CD4-positive, alpha-beta T cell (primary cell): ENCODE results near the gene PAX6. TPM values are rescaled to one million over a fixed set of nuclear protein-coding genes. Genes with fewer than 3 reads are reported as not detected.

Experiments
- ATAC-seq: fragments of 200-7000 bp; cut with Tn5 transposase; one replicate; pipeline ENCODE4 v1.10.0; 2022; ENCODE audit warnings: mild to moderate bottlenecking; ENCODE audit not compliant: poor library complexity
- CTCF ChIA-PET: fragments of 350-600 bp; sonication (Branson Sonifier 250); formaldehyde crosslinking; loops from one replicate; lab custom pipeline; 2021; ENCODE audit warnings: antibody characterized with exemption, inconsistent platforms; lab: Charles Lee
- POLR2A ChIA-PET: fragments of 350-600 bp; sonication (Branson Sonifier 250); formaldehyde crosslinking; loops from one replicate; lab custom pipeline; 2021; ENCODE audit warnings: antibody characterized with exemption, inconsistent platforms; lab: Charles Lee
- DNase-seq, 14 experiments: peaks; one replicate each; pipeline ENCODE4 v3.0.0-alpha.2; 2013 to 2020; ENCODE audit warnings: mixed read lengths in 2 of 14
- H3K27ac ChIP-seq, 2 donors: one replicate each; pipeline versions ENCODE4 v1.5.1 to v1.7.0; 2013; ENCODE audit warnings: low read length in 2 of 2, low read depth in 1 of 2, mild to moderate bottlenecking in 1 of 2
- H3K27me3 ChIP-seq, 2 experiments: 1 replicate in 1 of 2; 2 replicates in 1 of 2; pipeline versions ENCODE4 v1.6.1 to v1.7.0; 2013; ENCODE audit warnings: low read length in 2 of 2, control low read depth in 1 of 2, mild to moderate bottlenecking in 1 of 2, moderate library complexity in 1 of 2; ENCODE audit not compliant: insufficient read depth in 2 of 2, control insufficient read depth in 1 of 2
- H3K36me3 ChIP-seq: one replicate; pipeline ENCODE4 v1.6.1; 2013; ENCODE audit warnings: low read length, control low read depth; ENCODE audit not compliant: insufficient read depth
- H3K4me1 ChIP-seq: one replicate; pipeline ENCODE4 v1.6.1; 2013; ENCODE audit warnings: low read length, control low read depth; ENCODE audit not compliant: insufficient read depth
- H3K4me3 ChIP-seq: one replicate; pipeline ENCODE4 v1.5.1; 2013; ENCODE audit warnings: mild to moderate bottlenecking, low read length, moderate library complexity
- H3K9me3 ChIP-seq, 2 experiments: 1 replicate in 1 of 2; 2 replicates in 1 of 2; pipeline versions ENCODE4 v1.6.1 to v1.7.0; 2013; ENCODE audit warnings: low read length in 2 of 2, mild to moderate bottlenecking in 2 of 2, control low read depth in 1 of 2, moderate library complexity in 1 of 2; ENCODE audit not compliant: control insufficient read depth in 1 of 2, insufficient read depth in 1 of 2
- H3K27ac Mint-ChIP-seq: one replicate; pipeline ENCODE4 v1.8.0; 2020; ENCODE audit warnings: mixed read lengths
- H3K27me3 Mint-ChIP-seq: one replicate; pipeline ENCODE4 v1.8.0; 2021; ENCODE audit warnings: mixed read lengths
- H3K36me3 Mint-ChIP-seq: one replicate; pipeline ENCODE4 v1.8.0; 2021; ENCODE audit warnings: low read depth, mixed read lengths
- H3K4me1 Mint-ChIP-seq: one replicate; pipeline ENCODE4 v1.8.0; 2021; ENCODE audit warnings: low read depth, mixed read lengths
- H3K4me3 Mint-ChIP-seq: one replicate; pipeline ENCODE4 v1.8.0; 2020; ENCODE audit warnings: mild to moderate bottlenecking, mixed read lengths
- H3K9me3 Mint-ChIP-seq: one replicate; pipeline ENCODE4 v1.8.0; 2020; ENCODE audit warnings: mixed read lengths
- CTCF ChIP-seq: fragments of 200-600 bp; IDR thresholded peaks from one replicate; pipeline ENCODE4 v1.8.0; 2022; ENCODE audit warnings: antibody characterized with exemption, mild to moderate bottlenecking
- intact Hi-C, 2 experiments: fragments of 100-400 bp; cut with DNase I in 1 of 2; cut with micrococcal nuclease in 1 of 2; formaldehyde crosslinking; loops; one replicate each; pipeline versions ENCODE4 v1.15.1 to v1.9.0; 2023 to 2025; cut with DNase I, micrococcal nuclease
- total RNA-seq, 174 experiments: library from RNA in 2 of 174; stranded (reverse) in 2 of 174; gene quantifications; one replicate each; pipeline ENCODE4 v1.2.3 and lab custom pipeline; 2021 to 2026

The PAX6 gene
- total RNA-seq, 2 experiments from 2014 or later: not detected

DNA sequence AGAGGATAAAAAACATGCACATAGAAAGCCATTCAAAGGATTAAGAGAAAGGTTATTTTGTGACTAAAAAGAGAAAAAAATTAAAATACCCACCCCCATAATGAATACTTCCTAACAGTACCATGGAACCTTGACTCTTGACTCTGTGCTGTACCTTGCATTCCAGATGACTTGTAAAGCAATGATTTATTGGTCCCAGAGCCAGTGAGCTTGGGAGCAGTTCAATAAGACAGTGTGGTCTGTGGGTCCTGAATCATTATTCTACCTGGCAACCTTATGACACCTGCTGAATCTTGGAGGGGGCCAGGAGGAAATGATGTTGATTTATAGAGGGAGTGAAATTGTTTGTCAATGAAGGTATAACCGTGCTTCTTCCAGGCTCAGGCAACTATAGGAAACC is 34.2 kb upstream of the PAX6 start:
- no peaks in the 10 kb centered on the region for H3K9me3 Mint-ChIP-seq
- H3K27ac ChIP-seq: no peak overlapping the region
- intact Hi-C loops: no loop called here
- no peak overlapping the region for H3K4me3 Mint-ChIP-seq
- H3K9me3 ChIP-seq: no peaks in the 10 kb centered on the region
- no peak for ATAC-seq
- DNase-seq: no peak
- no peaks in the 10 kb centered on the region for H3K36me3 Mint-ChIP-seq
- H3K27ac Mint-ChIP-seq: no peak overlapping the region
- POLR2A ChIA-PET: no interaction called here
- H3K4me1 Mint-ChIP-seq: no peaks in the 10 kb centered on the region
- no peaks in the 10 kb centered on the region for H3K4me1 ChIP-seq
- no peak for TF ChIP-seq CTCF
- peaks cover 12 to 22% of the 10 kb centered on the region in 2 experiments for H3K27me3 ChIP-seq
- no peak overlapping the region for H3K4me3 ChIP-seq
- H3K36me3 ChIP-seq: no peaks in the 10 kb centered on the region
- CTCF ChIA-PET: no interaction called here
- peaks cover 64% of the 10 kb centered on the region for H3K27me3 Mint-ChIP-seq

DNA sequence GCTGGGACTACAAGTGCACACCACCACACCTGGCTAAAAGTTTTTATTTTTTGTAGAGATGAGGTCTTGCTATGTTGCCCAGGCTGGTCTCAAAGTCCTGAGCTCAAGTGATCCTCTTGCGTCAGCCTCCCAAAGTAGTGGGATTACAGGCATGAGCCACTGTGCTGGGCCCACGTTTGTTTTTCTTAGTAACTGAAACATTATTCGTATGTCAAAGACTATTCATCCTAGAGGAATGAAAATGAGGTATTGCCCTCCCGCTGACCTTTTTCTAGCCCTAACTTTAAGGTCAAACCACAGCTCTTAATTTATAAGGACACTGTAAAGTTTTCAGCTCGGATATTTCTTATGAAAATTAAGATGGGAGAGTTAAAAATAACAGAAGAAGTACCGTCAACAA is 33.2 kb upstream of the PAX6 start:
- Mint-ChIP-seq H3K27ac (no peak overlapping the region), H3K9me3 (no peaks in the 10 kb centered on the region), H3K4me1 (no peaks in the 10 kb centered on the region), H3K36me3 (no peaks in the 10 kb centered on the region), H3K4me3 (no peak overlapping the region), H3K27me3 (peaks cover 65% of the 10 kb centered on the region)
- ATAC-seq (no peak), DNase-seq (no peak)
- no peaks in the 10 kb centered on the region for H3K36me3 ChIP-seq
- no peak overlapping the region for H3K27ac ChIP-seq
- no peaks in the 10 kb centered on the region for H3K4me1 ChIP-seq
- intact Hi-C loops: no loop called here
- POLR2A ChIA-PET: no interaction called here
- no peaks in the 10 kb centered on the region for H3K9me3 ChIP-seq
- H3K4me3 ChIP-seq: no peak overlapping the region
- TF ChIP-seq CTCF: no peak
- peaks cover 12 to 16% of the 10 kb centered on the region in 2 experiments for H3K27me3 ChIP-seq
- CTCF ChIA-PET: no interaction called here

- no peak for TF ChIP-seq CTCF
- peaks cover 78% of the 10 kb centered on the region for H3K27me3 Mint-ChIP-seq
- ATAC-seq (no peak), DNase-seq (no peak)
- ChIA-PET CTCF (no interaction called here), POLR2A (no interaction called here)
- H3K4me3 Mint-ChIP-seq: no peak overlapping the region
- Histone ChIP-seq H3K9me3 (no peaks in the 10 kb centered on the region), H3K36me3 (no peaks in the 10 kb centered on the region), H3K4me3 (no peak overlapping the region), H3K27ac (no peak overlapping the region), H3K4me1 (no peaks in the 10 kb centered on the region), H3K27me3 (peaks cover 12 to 25% of the 10 kb centered on the region in 2 experiments)
- no peaks in the 10 kb centered on the region for H3K36me3 Mint-ChIP-seq
- intact Hi-C loops: no loop called here
- no peaks in the 10 kb centered on the region for H3K9me3 Mint-ChIP-seq
- H3K27ac Mint-ChIP-seq: no peak overlapping the region
- H3K4me1 Mint-ChIP-seq: no peaks in the 10 kb centered on the region
These were observed 30.3 kb upstream of the PAX6 start for GRCh38 chr11:31841435-31841834.
